HCT116 (cell line): ENCODE results near the gene CAMK2A.

Experiments
- ATF3 ChIP-seq: IDR thresholded peaks from 2 replicates; pipeline ENCODE4 v1.6.1; 2012
- CTCF ChIP-seq, 3 experiments: fragments of 200-600 bp in 1 of 3; sonication (generic) in 1 of 3; IDR thresholded peaks in 2 of 3; conservative IDR thresholded peaks in 1 of 3; 2 replicates each; pipeline ENCODE4 v1.5.1; 2012 to 2017; ENCODE audit warnings: low read depth in 2 of 3, low read length in 2 of 3, antibody characterized with exemption in 1 of 3, borderline replicate concordance in 1 of 3, control low read depth in 1 of 3, mild to moderate bottlenecking in 1 of 3, mixed read lengths in 1 of 3, mixed run types in 1 of 3, moderate library complexity in 1 of 3; ENCODE audit not compliant: insufficient read depth in 1 of 3
- REST ChIP-seq: IDR thresholded peaks from 2 replicates; pipeline ENCODE4 v1.6.1; 2012; ENCODE audit warnings: low read depth
- ZFX ChIP-seq: fragments of 450-650 bp; IDR thresholded peaks from 2 replicates; pipeline ENCODE4 v1.6.1; 2017

- TF ChIP-seq REST (no peak), ZFX (no peak), ATF3 (no peak), CTCF (IDR thresholded peaks at IDR 0.05 in 2 of 3, conservative IDR thresholded peaks at IDR 0.05 in 1 of 3; ENCODE audit: borderline replicate concordance in 1 of 3, insufficient read depth in 1 of 3, low read depth in 2 of 3, low read length in 2 of 3) (no peak)
Observed at GRCh38 chr5:150190987-150191386, 98.6 kb downstream of the CAMK2A start.
